Lower leg skin (tissue), 4 donors: Measurements from ENCODE around the gene EIF1AY. TPM values are rescaled to one million over a fixed set of nuclear protein-coding genes. Genes with fewer than 3 reads are reported as not detected.

Experiments used
- DNase-seq, 2 donors: peaks; one replicate each; pipeline ENCODE4 v3.0.0-alpha.2; 2019; ENCODE audit warnings: low spot score in 2 of 2
- H3K4me3 ChIP-seq: fragments of 200-600 bp; sonication (generic); 2 replicates; pipeline ENCODE4 v1.5.1; 2017; ENCODE audit warnings: mild to moderate bottlenecking, low read depth; ENCODE audit not compliant: poor library complexity, severe bottlenecking
- CTCF ChIP-seq, 3 donors: fragments of 450-650 bp; IDR thresholded peaks; one replicate each; pipeline ENCODE4 v1.5.1; 2016; ENCODE audit warnings: antibody characterized with exemption in 3 of 3, mild to moderate bottlenecking in 3 of 3, moderate library complexity in 2 of 3
- POLR2A ChIP-seq, 2 donors: fragments of 450-650 bp; IDR thresholded peaks; one replicate each; pipeline ENCODE4 v1.6.1; 2016 to 2017; ENCODE audit warnings: antibody characterized with exemption in 2 of 2, mild to moderate bottlenecking in 1 of 2, moderate library complexity in 1 of 2
- WGBS, 2 donors: methylation state at CpG; one replicate each; pipeline ENCODE4 v1.1.5; 2018; 5-methylcytosine and 5-hydroxymethylcytosine counted together
- intact Hi-C: fragments of 100-400 bp; cut with DNase I; formaldehyde crosslinking; loops from one replicate; pipeline ENCODE4 v1.15.0; 2023; ENCODE audit warnings: low total_unique reads
- total RNA-seq, 4 donors: library from RNA; depleted of rRNA; stranded (reverse); fragments of >200 nt; gene quantifications; one replicate each; pipeline ENCODE4 v1.1.0, GENCODE V29; 2016

Gene EIF1AY
- total RNA-seq, 4 donors from 2014 or later: 12.6 to 18.2 TPM; not detected in 2

- no peak overlapping the region for H3K4me3 ChIP-seq
- WGBS, 2 donors: 61% methylated on average over 3 of the region's 3 CpGs; no CpG with 5 or more reads in 1 of the 2 donors
- no peak for DNase-seq
- intact Hi-C loops: no loop called here
- TF ChIP-seq POLR2A (IDR thresholded peaks at IDR 0.05) (no peak), CTCF (IDR thresholded peaks at IDR 0.05) (no peak)
Measured at GRCh38 chrY:20571306-20571705, 4.3 kb upstream of the EIF1AY start.

- H3K4me3 ChIP-seq: no peak overlapping the region
- intact Hi-C loops: no loop called here
- 13% methylated on average over 5 of the region's 5 CpGs; no CpG with 5 or more reads in 1 of the 2 donors for WGBS, 2 donors
- no peak for DNase-seq
- TF ChIP-seq CTCF (IDR thresholded peaks at IDR 0.05) (no peak), POLR2A (IDR thresholded peaks at IDR 0.05) (no peak)
Measured at GRCh38 chrY:20576506-20576905, 930 bp downstream of the EIF1AY start.

GRCh38 chrY:20578206-20578605 lies 2.6 kb downstream of the EIF1AY start:
- intact Hi-C loops: no loop called here
- WGBS, 2 donors: 25% methylated on average over 3 of the region's 3 CpGs; no CpG with 5 or more reads in 1 of the 2 donors
- no peak overlapping the region for H3K4me3 ChIP-seq
- no peak for DNase-seq
- TF ChIP-seq POLR2A (IDR thresholded peaks at IDR 0.05) (no peak), CTCF (IDR thresholded peaks at IDR 0.05) (no peak)

GRCh38 chrY:20581687-20582086 lies 6.1 kb downstream of the EIF1AY start:
- WGBS, 2 donors: 84% methylated on average over 3 of the region's 3 CpGs; no CpG with 5 or more reads in 1 of the 2 donors
- intact Hi-C loops: no loop called here
- TF ChIP-seq CTCF (IDR thresholded peaks at IDR 0.05): no peak
- TF ChIP-seq POLR2A (IDR thresholded peaks at IDR 0.05): no peak
- H3K4me3 ChIP-seq: no peak overlapping the region
- no peak for DNase-seq

- WGBS, 2 donors: 95% methylated on average over 4 of the region's 4 CpGs; no CpG with 5 or more reads in 1 of the 2 donors
- TF ChIP-seq POLR2A (IDR thresholded peaks at IDR 0.05): no peak
- TF ChIP-seq CTCF (IDR thresholded peaks at IDR 0.05): no peak
- DNase-seq: no peak
- no peak overlapping the region for H3K4me3 ChIP-seq
- intact Hi-C loops: no loop called here
Measured at GRCh38 chrY:20586161-20586560, 10.6 kb downstream of the EIF1AY start.

Other genes starting within 250 kb of the EIF1AY start
- not detected for gene RPS4Y2, start 180.3 kb downstream of the EIF1AY start, total RNA-seq